NB4 (cell line): ENCODE measurements around the gene BMPR2.

Source experiments
- DNase-seq: peaks from one replicate; pipeline ENCODE4 v3.0.0; 2010; ENCODE audit warnings: low read depth
- H3K4me3 ChIP-seq: one replicate; pipeline ENCODE4 v1.5.1; 2011; ENCODE audit warnings: mild to moderate bottlenecking, low read depth, low read length, moderate library complexity
- CTCF ChIP-seq: IDR thresholded peaks from one replicate; pipeline ENCODE4 v1.5.1; 2012; ENCODE audit warnings: low read depth, low read length
- MYC ChIP-seq: IDR thresholded peaks from 2 replicates; pipeline ENCODE4 v1.6.1; 2011; ENCODE audit warnings: low read depth, low read length
- POLR2A ChIP-seq: IDR thresholded peaks from 2 replicates; pipeline ENCODE4 v1.6.1; 2011; ENCODE audit warnings: mild to moderate bottlenecking; ENCODE audit not compliant: insufficient read length; ENCODE audit errors: extremely low read depth
- TF ChIP-seq, protein P1 (sequence below): IDR thresholded peaks from 2 replicates; pipeline ENCODE4 v1.6.1; 2011; ENCODE audit warnings: low read depth, low read length

Gene BMPR2

GRCh38 chr2:202599911-202600310 is 223.8 kb downstream of the BMPR2 start:
- TF ChIP-seq POLR2A (no peak), MYC (no peak), CTCF (no peak)
- TF ChIP-seq, protein P1, sequence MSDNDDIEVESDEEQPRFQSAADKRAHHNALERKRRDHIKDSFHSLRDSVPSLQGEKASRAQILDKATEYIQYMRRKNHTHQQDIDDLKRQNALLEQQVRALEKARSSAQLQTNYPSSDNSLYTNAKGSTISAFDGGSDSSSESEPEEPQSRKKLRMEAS = no peak
- DNase-seq = no peak
- no peak overlapping the region for H3K4me3 ChIP-seq

- no peak for DNase-seq
- no peak overlapping the region for H3K4me3 ChIP-seq
- no peak for TF ChIP-seq CTCF
- no peak for TF ChIP-seq MYC
Measured at GRCh38 chr2:202604699-202605098, 228.6 kb downstream of the BMPR2 start.

DNA sequence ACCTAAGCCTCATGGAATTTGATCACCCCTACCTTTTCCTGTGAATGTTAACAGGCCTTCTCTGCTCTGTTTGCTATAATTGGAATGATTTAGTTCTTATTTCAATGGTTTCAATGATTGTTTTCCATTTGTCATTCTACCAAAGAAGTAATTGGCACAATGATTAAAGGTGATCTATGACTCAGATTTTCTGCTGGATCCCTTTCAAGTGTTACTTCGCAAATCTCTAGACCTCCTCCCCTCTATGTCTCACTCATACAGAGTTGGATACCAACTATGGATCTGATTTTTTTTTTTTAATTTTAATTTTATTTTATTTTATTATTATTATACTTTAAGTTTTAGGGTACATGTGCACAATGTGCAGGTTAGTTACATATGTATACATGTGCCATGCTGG is 229.0 kb downstream of the BMPR2 start:
- TF ChIP-seq POLR2A = no peak
- TF ChIP-seq MYC = no peak
- TF ChIP-seq CTCF = no peak
- TF ChIP-seq, protein P1 = no peak
- DNase-seq = no peak
- H3K4me3 ChIP-seq = no peak overlapping the region

DNA sequence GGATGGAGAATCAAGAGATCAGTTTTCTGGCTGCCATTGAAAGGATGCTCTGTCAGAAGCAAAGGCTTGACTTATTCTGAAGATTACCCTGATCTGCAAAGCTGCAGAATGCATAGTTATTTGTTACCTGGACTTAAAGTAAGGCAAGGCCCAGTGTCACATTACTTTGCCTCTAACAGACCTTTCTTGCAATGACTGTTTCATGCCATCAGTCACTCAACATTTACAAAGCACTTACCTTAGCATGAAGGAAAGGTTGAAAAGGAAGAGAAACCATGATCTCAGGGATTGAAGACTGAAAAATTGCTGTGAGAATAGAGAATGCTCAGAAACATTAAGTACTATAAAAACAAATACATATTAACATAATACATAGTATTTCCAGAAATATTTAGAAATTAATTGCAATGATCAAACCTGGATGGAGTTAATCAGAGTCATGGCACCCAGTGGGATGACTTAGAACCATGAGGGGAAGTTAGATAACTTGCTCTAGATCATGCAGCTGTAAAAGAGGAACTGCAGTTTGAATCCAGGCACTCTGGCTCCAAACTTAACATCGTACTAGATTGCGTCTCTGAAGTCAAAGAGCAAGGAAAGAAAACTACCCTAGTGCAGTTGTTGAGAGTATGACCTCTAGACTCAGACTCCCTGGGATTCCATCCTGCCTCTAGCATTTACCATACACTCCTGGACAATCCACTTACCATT is 232.2 kb downstream of the BMPR2 start:
- no peak for TF ChIP-seq CTCF
- TF ChIP-seq, protein P1 = no peak
- TF ChIP-seq POLR2A = no peak
- no peak for TF ChIP-seq MYC
- DNase-seq = peak; percentile 53
- no peak overlapping the region for H3K4me3 ChIP-seq

DNA sequence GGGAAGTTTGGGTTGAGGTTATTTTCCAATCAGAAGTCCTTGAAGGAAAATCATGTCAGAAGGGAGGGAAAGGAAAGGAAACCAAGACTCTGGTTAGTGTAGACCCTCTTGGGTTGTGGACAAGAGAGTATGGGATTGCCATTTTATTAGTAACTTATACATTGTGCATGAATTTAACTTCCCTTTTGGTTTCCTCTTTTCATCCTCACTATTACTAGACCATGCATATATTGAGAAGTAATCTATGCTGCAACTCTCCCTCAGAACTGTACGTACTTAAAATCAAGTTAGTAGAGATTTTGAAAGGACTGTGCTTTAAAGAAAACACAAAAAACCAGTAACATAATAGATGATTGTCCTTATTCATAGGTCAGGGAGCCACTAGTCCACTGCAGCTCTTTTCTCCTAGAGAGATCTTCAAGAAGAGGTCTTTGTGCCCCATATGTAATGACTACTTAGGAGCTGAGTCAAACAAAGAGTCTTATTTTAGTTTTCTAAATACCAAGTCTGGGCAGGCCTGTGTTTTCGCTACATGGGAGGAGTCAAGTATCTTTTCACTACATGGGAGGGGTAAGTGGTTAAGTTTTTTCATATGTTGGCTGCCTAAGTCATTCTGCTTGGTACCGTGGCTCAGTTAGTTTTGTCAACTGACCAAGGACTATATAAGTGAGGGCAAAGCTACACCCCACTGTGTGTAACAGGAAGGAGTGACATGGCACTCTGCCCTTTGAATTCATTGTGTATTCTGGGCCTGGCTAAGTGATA is 233.4 kb downstream of the BMPR2 start:
- no peak for TF ChIP-seq MYC
- no peak for TF ChIP-seq POLR2A
- peak; percentile 15 for DNase-seq
- no peak overlapping the region for H3K4me3 ChIP-seq

DNA sequence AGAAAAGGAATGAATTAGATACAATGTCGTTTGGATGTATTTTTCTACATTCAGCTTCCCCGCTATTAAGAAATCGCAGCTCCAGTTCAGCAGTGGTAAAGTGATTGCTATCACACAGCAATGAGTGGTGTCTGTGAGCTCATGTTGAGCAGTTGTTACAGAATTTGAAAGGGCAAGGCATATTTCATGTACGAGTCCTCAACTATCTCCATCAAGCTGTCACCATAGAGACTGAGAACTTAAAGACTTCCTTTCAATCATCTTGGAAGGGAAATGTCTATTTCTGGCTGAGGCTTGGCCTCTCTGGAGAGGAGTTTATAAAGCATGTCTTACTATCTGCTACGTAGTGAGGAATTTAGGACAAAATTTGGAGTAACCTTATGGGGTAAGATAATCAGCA is 234.3 kb downstream of the BMPR2 start:
- no peak overlapping the region for H3K4me3 ChIP-seq
- no peak for DNase-seq
- TF ChIP-seq CTCF (no peak), POLR2A (no peak), MYC (no peak)
- TF ChIP-seq, protein P1 = no peak
